EL (cell line): ENCODE measurements around the gene TRIL.
A peak's percentile ranks its signal among the peaks of the same experiment; 100 is the strongest.

Source experiments
- DNase-seq: peaks from one replicate; pipeline ENCODE4 v3.0.0-alpha.2; 2016

TRIL gene

GRCh38 chr7:28939844-28940544 lies 18.1 kb downstream of the TRIL start:
- peak; percentile 33 for DNase-seq

- no peak for DNase-seq
Observed at GRCh38 chr7:28939367-28939766, 18.8 kb downstream of the TRIL start.

GRCh38 chr7:28937619-28938018 lies 20.5 kb downstream of the TRIL start:
- DNase-seq = no peak

- DNase-seq = no peak
Observed at GRCh38 chr7:28937103-28937502, 21.0 kb downstream of the TRIL start.

GRCh38 chr7:28933846-28934320 lies 24.2 kb downstream of the TRIL start:
- DNase-seq = no peak

GRCh38 chr7:28931565-28931964 lies 26.6 kb downstream of the TRIL start:
- no peak for DNase-seq

GRCh38 chr7:28926871-28927597 lies 31.1 kb downstream of the TRIL start:
- peak; percentile 88 for DNase-seq

GRCh38 chr7:28922624-28923331 lies 35.4 kb downstream of the TRIL start:
- peak; percentile 67 for DNase-seq

- peak; percentile 66 for DNase-seq
Observed at GRCh38 chr7:28921822-28922221, 36.3 kb downstream of the TRIL start.

GRCh38 chr7:28920424-28920823 lies 37.7 kb downstream of the TRIL start:
- no peak for DNase-seq

- peak; percentile 11 for DNase-seq
Observed at GRCh38 chr7:28919510-28919909, 38.6 kb downstream of the TRIL start.

GRCh38 chr7:28908775-28909174 lies 49.4 kb downstream of the TRIL start:
- DNase-seq = no peak

GRCh38 chr7:28905464-28905863 lies 52.7 kb downstream of the TRIL start:
- no peak for DNase-seq

GRCh38 chr7:28904578-28905048 lies 53.5 kb downstream of the TRIL start:
- DNase-seq = peak; percentile 45

- no peak for DNase-seq
Observed at GRCh38 chr7:28903730-28904577, 54.2 kb downstream of the TRIL start.
